Upper lobe of left lung (tissue), 6 donors: Measurements from ENCODE around the gene RMND1. TPM values are rescaled to one million over a fixed set of nuclear protein-coding genes. Genes with fewer than 3 reads are reported as not detected.

Source experiments
- ATAC-seq, 2 donors: fragments of 200-7000 bp; cut with Tn5 transposase; one replicate each; pipeline ENCODE4 v1.9.1; 2022; ENCODE audit warnings: mild to moderate bottlenecking in 2 of 2, moderate library complexity in 2 of 2; ENCODE audit not compliant: low FRiP score in 2 of 2
- DNase-seq, 2 donors: peaks; one replicate each; pipeline ENCODE4 v3.0.0-alpha.2; 2019 to 2020
- H3K27ac ChIP-seq, 4 donors: fragments of 200-600 bp; sonication (generic); one replicate each; pipeline ENCODE4 v1.5.1; 2016 to 2019
- H3K27me3 ChIP-seq, 4 donors: fragments of 200-600 bp; sonication (generic); one replicate each; pipeline ENCODE4 v1.5.1; 2017 to 2019
- H3K36me3 ChIP-seq, 4 donors: fragments of 200-600 bp; sonication (generic); one replicate each; pipeline ENCODE4 v1.5.1; 2016 to 2019
- H3K4me1 ChIP-seq, 4 donors: fragments of 200-600 bp; sonication (generic); one replicate each; pipeline ENCODE4 v1.5.1; 2018 to 2019
- H3K4me3 ChIP-seq, 4 donors: fragments of 200-600 bp; sonication (generic); one replicate each; pipeline ENCODE4 v1.5.1; 2017 to 2019; ENCODE audit warnings: mild to moderate bottlenecking in 2 of 4, moderate library complexity in 1 of 4
- H3K9me3 ChIP-seq, 4 donors: fragments of 200-600 bp; sonication (generic); one replicate each; pipeline ENCODE4 v1.5.1; 2018 to 2019
- CTCF ChIP-seq, 6 experiments: fragments of 450-650 bp in 4 of 6; fragments of 200-600 bp in 2 of 6; sonication (generic) in 2 of 6; IDR thresholded peaks; one replicate each; pipeline ENCODE4 v1.5.1; 2016 to 2019; ENCODE audit warnings: antibody characterized with exemption in 6 of 6
- EP300 ChIP-seq, 4 donors: sonication (generic); formaldehyde crosslinking; IDR thresholded peaks; one replicate each; pipeline ENCODE4 v1.5.1; 2017; ENCODE audit warnings: antibody characterized with exemption in 4 of 4, control low read depth in 2 of 4
- POLR2A ChIP-seq, 4 donors: fragments of 450-650 bp; IDR thresholded peaks; one replicate each; pipeline ENCODE4 v1.5.1; 2016 to 2017; ENCODE audit warnings: antibody characterized with exemption in 4 of 4, mild to moderate bottlenecking in 2 of 4
- POLR2AphosphoS5 ChIP-seq, 2 donors: sonication (generic); formaldehyde crosslinking; IDR thresholded peaks; one replicate each; pipeline ENCODE4 v1.5.1; 2017; ENCODE audit warnings: antibody characterized with exemption in 2 of 2
- WGBS, 2 donors: methylation state at CpG; one replicate each; pipeline ENCODE4 v1.1.5; 2017 to 2018; 5-methylcytosine and 5-hydroxymethylcytosine counted together
- total RNA-seq, 6 donors: library from RNA; depleted of rRNA in 4 of 6; stranded (reverse); fragments of >200 nt in 4 of 6; gene quantifications; one replicate each; pipeline versions ENCODE4 v1.1.0 to v1.2.1, GENCODE V29; 2016 to 2021
- donor health status: DM: no; HTN: no; CAD: no; lungs with moderate emphysema.
- donor health status: DM: no; HTN: yes; CAD: no; lungs with severe emphysema.

The RMND1 gene
- total RNA-seq, 6 donors from 2014 or later = 17.0 to 59.7 (median 24.0) TPM

GRCh38 chr6:151481786-151482185 is 29.9 kb upstream of the RMND1 start:
- no peaks in the 10 kb centered on the region for H3K9me3 ChIP-seq
- peak overlapping the region in 2 of 4 donors; percentile 13 to 71 for H3K27ac ChIP-seq
- no peaks in the 10 kb centered on the region for H3K27me3 ChIP-seq
- no peak for DNase-seq
- H3K4me1 ChIP-seq = peaks cover 0 to 7% (median 3%) of the 10 kb centered on the region in 4 donors
- TF ChIP-seq POLR2AphosphoS5 (IDR thresholded peaks at IDR 0.05) (no peak), CTCF (IDR thresholded peaks at IDR 0.05) (no peak), POLR2A (IDR thresholded peaks at IDR 0.05) (no peak), EP300 (IDR thresholded peaks at IDR 0.05) (no peak)
- no peak overlapping the region for H3K4me3 ChIP-seq
- H3K36me3 ChIP-seq = no peaks in the 10 kb centered on the region
- no peak for ATAC-seq

- Histone ChIP-seq H3K9me3 (no peaks in the 10 kb centered on the region), H3K27ac (no peak overlapping the region), H3K4me3 (no peak overlapping the region), H3K27me3 (no peaks in the 10 kb centered on the region), H3K36me3 (no peaks in the 10 kb centered on the region), H3K4me1 (peaks cover 0 to 14% (median 7%) of the 10 kb centered on the region in 4 donors)
- WGBS, 2 donors = 83 to 85% methylated on average over 6 of the region's 6 CpGs
- TF ChIP-seq EP300 (IDR thresholded peaks at IDR 0.05) (no peak), CTCF (IDR thresholded peaks at IDR 0.05) (no peak), POLR2A (IDR thresholded peaks at IDR 0.05) (no peak), POLR2AphosphoS5 (IDR thresholded peaks at IDR 0.05) (no peak)
- ATAC-seq = no peak
- DNase-seq = no peak
These were observed 26.7 kb upstream of the RMND1 start for GRCh38 chr6:151478670-151479069.

GRCh38 chr6:151477726-151478125 is 25.8 kb upstream of the RMND1 start:
- 92 to 97% methylated on average over 12 of the region's 12 CpGs for WGBS, 2 donors
- peak in 1 of 2 donors; percentile 56 for DNase-seq
- Histone ChIP-seq H3K9me3 (no peaks in the 10 kb centered on the region), H3K4me1 (peaks cover 0 to 13% (median 4%) of the 10 kb centered on the region in 4 donors), H3K36me3 (no peaks in the 10 kb centered on the region), H3K27ac (no peak overlapping the region), H3K4me3 (no peak overlapping the region), H3K27me3 (no peaks in the 10 kb centered on the region)
- no peak for TF ChIP-seq POLR2A (IDR thresholded peaks at IDR 0.05)
- no peak for TF ChIP-seq EP300 (IDR thresholded peaks at IDR 0.05)
- TF ChIP-seq POLR2AphosphoS5 (IDR thresholded peaks at IDR 0.05) = no peak
- TF ChIP-seq CTCF (IDR thresholded peaks at IDR 0.05) = no peak
- no peak for ATAC-seq

GRCh38 chr6:151475653-151476523 is 24.0 kb upstream of the RMND1 start:
- DNase-seq (peak in 1 of 2 donors; percentile 37), ATAC-seq (peak in 1 of 2 donors; percentile 79)
- Histone ChIP-seq H3K4me1 (peaks cover 0 to 8% (median 3%) of the 10 kb centered on the region in 4 donors), H3K9me3 (no peaks in the 10 kb centered on the region), H3K27me3 (no peaks in the 10 kb centered on the region), H3K36me3 (no peaks in the 10 kb centered on the region), H3K27ac (no peak overlapping the region), H3K4me3 (peak overlapping the region in 2 of 4 donors; percentile 8 to 19)
- WGBS, 2 donors = 27 to 28% methylated on average over 16 of the region's 16 CpGs
- TF ChIP-seq EP300 (IDR thresholded peaks at IDR 0.05) (no peak), CTCF (IDR thresholded peaks at IDR 0.05) (peak; percentile 52 to 80 (median 72))

GRCh38 chr6:151464702-151465101 is 12.8 kb upstream of the RMND1 start:
- DNase-seq (no peak), ATAC-seq (no peak)
- Histone ChIP-seq H3K36me3 (peaks cover 6 to 76% (median 34%) of the 10 kb centered on the region in 4 donors), H3K4me1 (peaks cover 0 to 11% (median 0%) of the 10 kb centered on the region in 4 donors), H3K27me3 (no peaks in the 10 kb centered on the region), H3K27ac (no peak overlapping the region), H3K9me3 (no peaks in the 10 kb centered on the region), H3K4me3 (no peak overlapping the region)
- TF ChIP-seq POLR2A (IDR thresholded peaks at IDR 0.05) = no peak
- TF ChIP-seq CTCF (IDR thresholded peaks at IDR 0.05) = no peak
- no peak for TF ChIP-seq EP300 (IDR thresholded peaks at IDR 0.05)
- TF ChIP-seq POLR2AphosphoS5 (IDR thresholded peaks at IDR 0.05) = no peak
